ENCODE measurements around the gene KCNMA1. TPM values are rescaled to one million over a fixed set of nuclear protein-coding genes. Genes with fewer than 3 reads are reported as not detected.

KCNMA1 gene
- total RNA-seq, 1 experiment from 2014 or later: 20.7 TPM

- TF ChIP-seq CTCF (IDR thresholded peaks at IDR 0.05; ENCODE audit: insufficient read depth in 1 of 2, low read depth in 1 of 2, low read length in 1 of 2, severe bottlenecking in 1 of 2, unreplicated experiment in 1 of 2): no peak
- Mint-ChIP-seq H3K36me3 (ENCODE audit: insufficient read depth, unreplicated experiment) (no peaks in the 10 kb centered on the region), H3K27ac (ENCODE audit: unreplicated experiment) (no peak overlapping the region), H3K27me3 (ENCODE audit: insufficient read depth, unreplicated experiment) (peaks cover 2% of the 10 kb centered on the region), H3K9me3 (ENCODE audit: unreplicated experiment) (no peaks in the 10 kb centered on the region), H3K4me1 (ENCODE audit: low read depth, unreplicated experiment) (no peaks in the 10 kb centered on the region), H3K4me3 (ENCODE audit: unreplicated experiment) (no peak overlapping the region)
- BruUV-seq (replicated peaks): no TSS peak
- CTCF ChIA-PET: no interaction called here
- H3K36me3 ChIP-seq (ENCODE audit: control insufficient read depth, insufficient read depth, low read length): no peaks in the 10 kb centered on the region
- no peaks in the 10 kb centered on the region for H3K4me1 ChIP-seq
- POLR2A ChIA-PET: no interaction called here
- no peak overlapping the region for H3K4me3 ChIP-seq (ENCODE audit: low read depth, low read length)
- H3K27me3 ChIP-seq (replicated peaks; ENCODE audit: control insufficient read depth, insufficient read depth, low read length): no peaks in the 10 kb centered on the region
- no peaks in the 10 kb centered on the region for H3K9me3 ChIP-seq
- intact Hi-C loops (cut with micrococcal nuclease; ENCODE audit: unreplicated experiment): no loop called here
- no peak for DNase-seq
Measured at GRCh38 chr10:77021966-77022490, 615.6 kb downstream of the KCNMA1 start.

GRCh38 chr10:77020426-77021040 lies 617.1 kb downstream of the KCNMA1 start:
- intact Hi-C loops (cut with micrococcal nuclease; ENCODE audit: unreplicated experiment): no loop called here
- Histone ChIP-seq H3K9me3 (no peaks in the 10 kb centered on the region), H3K36me3 (ENCODE audit: control insufficient read depth, insufficient read depth, low read length) (no peaks in the 10 kb centered on the region), H3K4me1 (no peaks in the 10 kb centered on the region), H3K4me3 (ENCODE audit: low read depth, low read length) (no peak overlapping the region), H3K27me3 (replicated peaks; ENCODE audit: control insufficient read depth, insufficient read depth, low read length) (no peaks in the 10 kb centered on the region)
- DNase-seq: no peak
- H3K4me1 Mint-ChIP-seq (ENCODE audit: low read depth, unreplicated experiment): no peaks in the 10 kb centered on the region
- H3K27ac Mint-ChIP-seq (ENCODE audit: unreplicated experiment): no peak overlapping the region
- H3K27me3 Mint-ChIP-seq (ENCODE audit: insufficient read depth, unreplicated experiment): peaks cover 11% of the 10 kb centered on the region
- H3K9me3 Mint-ChIP-seq (ENCODE audit: unreplicated experiment): no peaks in the 10 kb centered on the region
- POLR2A ChIA-PET: no interaction called here
- no peaks in the 10 kb centered on the region for H3K36me3 Mint-ChIP-seq (ENCODE audit: insufficient read depth, unreplicated experiment)
- CTCF ChIA-PET: interaction anchor here (0.5 kb wide), 1 partner anchor 1614 kb away, joined by 3 read pairs; no protein-coding TSS in a partner anchor
- H3K4me3 Mint-ChIP-seq (ENCODE audit: unreplicated experiment): no peak overlapping the region
- no TSS peak for BruUV-seq (replicated peaks)
- TF ChIP-seq CTCF (IDR thresholded peaks at IDR 0.05; ENCODE audit: insufficient read depth in 1 of 2, low read depth in 1 of 2, low read length in 1 of 2, severe bottlenecking in 1 of 2, unreplicated experiment in 1 of 2): no peak

GRCh38 chr10:77016855-77017254 lies 620.8 kb downstream of the KCNMA1 start:
- no peak for DNase-seq
- no peak for TF ChIP-seq CTCF (IDR thresholded peaks at IDR 0.05; ENCODE audit: insufficient read depth in 1 of 2, low read depth in 1 of 2, low read length in 1 of 2, severe bottlenecking in 1 of 2, unreplicated experiment in 1 of 2)
- no TSS peak for BruUV-seq (replicated peaks)
- Histone ChIP-seq H3K4me3 (ENCODE audit: low read depth, low read length) (no peak overlapping the region), H3K27me3 (replicated peaks; ENCODE audit: control insufficient read depth, insufficient read depth, low read length) (no peaks in the 10 kb centered on the region), H3K4me1 (no peaks in the 10 kb centered on the region), H3K36me3 (ENCODE audit: control insufficient read depth, insufficient read depth, low read length) (no peaks in the 10 kb centered on the region), H3K9me3 (no peaks in the 10 kb centered on the region)
- no peaks in the 10 kb centered on the region for H3K36me3 Mint-ChIP-seq (ENCODE audit: insufficient read depth, unreplicated experiment)
- intact Hi-C loops (cut with micrococcal nuclease; ENCODE audit: unreplicated experiment): no loop called here
- H3K9me3 Mint-ChIP-seq (ENCODE audit: unreplicated experiment): no peaks in the 10 kb centered on the region
- CTCF ChIA-PET: interaction anchor here (1.0 kb wide), 1 partner anchor 12 kb away, joined by 3 read pairs; no protein-coding TSS in a partner anchor
- POLR2A ChIA-PET: no interaction called here
- no peaks in the 10 kb centered on the region for H3K4me1 Mint-ChIP-seq (ENCODE audit: low read depth, unreplicated experiment)
- H3K27me3 Mint-ChIP-seq (ENCODE audit: insufficient read depth, unreplicated experiment): peaks cover 11% of the 10 kb centered on the region
- H3K4me3 Mint-ChIP-seq (ENCODE audit: unreplicated experiment): no peak overlapping the region
- H3K27ac Mint-ChIP-seq (ENCODE audit: unreplicated experiment): no peak overlapping the region
